GM19238 (cell line): ENCODE data around the gene TRIM65.

Source experiments
- DNase-seq: peaks from one replicate; pipeline ENCODE4 v3.0.0; 2011; ENCODE audit warnings: low spot score; ENCODE audit not compliant: insufficient read length

Gene TRIM65

DNA sequence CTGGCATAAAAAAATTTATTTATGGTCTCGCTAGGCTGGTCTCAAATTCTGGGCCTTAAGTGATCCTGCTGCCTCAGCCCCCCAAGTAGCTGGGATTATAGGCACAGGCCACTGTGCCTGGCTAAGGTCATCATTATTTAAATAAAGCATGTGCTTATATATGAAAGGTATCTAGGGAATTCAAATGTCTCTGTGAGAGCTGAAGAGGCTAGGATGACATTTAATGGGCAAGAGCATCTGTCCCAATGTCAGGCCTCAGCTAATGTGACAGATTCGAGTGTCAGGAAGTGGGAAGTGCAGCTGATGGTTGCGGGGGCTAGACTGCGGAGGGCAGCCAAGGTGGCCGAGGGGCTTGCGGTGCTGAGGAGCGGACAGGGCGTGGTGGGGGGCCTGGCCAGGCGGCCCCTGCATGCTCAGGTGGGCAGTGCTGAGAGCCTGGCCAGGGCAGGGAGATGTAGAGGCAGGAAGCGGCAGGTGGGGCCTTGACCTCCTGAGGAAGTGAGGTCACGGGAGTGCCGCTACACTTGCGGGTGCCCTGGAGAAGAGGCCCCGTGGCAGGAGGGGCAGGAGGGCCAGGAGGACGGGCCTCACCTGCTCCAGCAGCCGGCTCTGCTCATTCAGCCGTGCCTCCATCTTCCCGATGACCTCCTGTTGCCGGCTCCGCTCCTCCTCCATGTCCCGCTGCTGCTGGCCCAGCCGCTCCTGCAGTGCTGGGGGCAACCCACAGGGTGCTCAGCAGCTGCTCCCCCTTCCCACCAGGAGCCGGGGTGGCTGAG, 20.6 kb upstream of the TRIM65 start:
- DNase-seq = no peak

DNA sequence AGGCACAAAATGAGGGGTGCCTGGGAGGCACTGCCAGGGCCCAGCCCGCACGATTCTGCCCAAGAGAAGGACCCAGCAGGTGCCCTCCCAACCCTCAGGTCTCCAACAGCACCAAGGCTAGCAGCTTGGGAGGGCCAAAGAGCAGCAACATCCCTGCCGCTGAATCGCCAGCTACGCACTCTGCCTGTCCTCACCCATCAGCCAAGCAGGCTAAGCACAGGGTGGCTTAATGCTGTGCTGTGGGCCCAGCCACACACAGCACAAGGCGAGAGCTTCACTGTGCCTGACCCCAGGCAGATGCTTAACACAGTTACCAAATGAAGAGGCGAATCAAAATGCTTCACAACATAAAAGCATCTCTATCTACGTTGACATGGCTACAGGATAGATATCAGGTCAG, 18.5 kb upstream of the TRIM65 start:
- no peak for DNase-seq

DNA sequence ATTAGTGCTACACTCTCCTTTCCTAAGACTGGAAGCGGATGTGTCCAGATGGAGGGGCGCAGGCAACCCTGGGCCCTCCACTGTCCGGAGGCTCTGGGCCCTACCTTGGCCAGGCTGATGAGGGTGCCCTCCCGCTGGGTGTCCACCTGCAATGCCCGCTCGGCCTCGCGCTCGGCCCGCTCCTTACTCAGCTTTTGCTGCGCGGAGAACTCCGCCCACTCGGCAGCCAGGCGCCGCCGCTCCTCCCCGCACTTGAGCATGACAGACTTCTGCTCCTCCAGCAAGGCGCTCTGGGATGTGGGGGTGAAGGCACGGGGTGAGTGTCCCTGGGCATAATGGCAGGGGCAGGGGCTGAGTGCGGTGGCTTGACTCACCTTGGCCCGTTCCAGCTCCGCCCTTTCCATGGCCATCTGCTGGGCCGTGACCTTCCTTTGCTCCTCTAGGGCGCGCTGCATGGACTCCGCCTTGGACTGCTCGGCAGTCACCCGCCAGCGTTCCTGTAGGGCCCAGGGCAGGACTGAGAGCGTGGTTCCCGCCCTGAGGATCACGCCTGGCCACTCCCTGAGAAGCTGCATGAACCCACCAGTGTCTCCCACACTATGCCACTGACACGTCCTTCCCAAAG, 18.0 kb upstream of the TRIM65 start:
- DNase-seq = no peak

DNA sequence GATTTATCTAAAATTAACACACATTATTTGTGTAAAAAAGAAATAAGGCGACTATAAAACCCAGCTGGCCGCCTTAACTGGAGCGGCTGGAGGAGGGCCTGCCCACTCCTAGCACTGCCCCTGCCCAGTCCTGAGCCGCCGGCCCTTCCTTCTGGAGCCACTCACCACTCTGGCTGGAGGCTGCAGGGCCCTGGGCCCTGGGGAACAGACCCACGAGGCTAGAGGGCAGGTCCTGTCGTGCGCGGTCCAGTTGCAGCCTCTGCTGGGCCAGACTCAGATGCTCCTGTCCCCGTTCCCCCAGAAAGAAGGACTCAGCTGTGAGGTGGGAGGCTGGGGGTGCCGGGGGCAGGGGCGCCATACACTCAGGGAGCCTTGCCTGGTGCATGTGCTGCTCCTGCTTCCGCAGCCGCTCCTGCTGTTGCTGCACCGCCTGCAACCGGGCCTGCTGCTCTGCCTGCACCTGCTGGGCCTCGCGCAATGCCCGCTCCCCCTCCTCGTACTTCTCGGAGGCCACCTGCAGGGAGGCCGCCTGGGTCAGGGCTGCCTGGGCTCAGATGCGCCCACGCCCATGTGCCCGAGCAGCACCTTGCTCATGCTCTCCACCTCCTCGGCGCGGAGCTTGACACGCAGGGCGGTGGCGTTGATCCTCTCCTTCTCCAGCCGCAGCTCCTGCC, 16.9 kb upstream of the TRIM65 start:
- DNase-seq = no peak

DNA sequence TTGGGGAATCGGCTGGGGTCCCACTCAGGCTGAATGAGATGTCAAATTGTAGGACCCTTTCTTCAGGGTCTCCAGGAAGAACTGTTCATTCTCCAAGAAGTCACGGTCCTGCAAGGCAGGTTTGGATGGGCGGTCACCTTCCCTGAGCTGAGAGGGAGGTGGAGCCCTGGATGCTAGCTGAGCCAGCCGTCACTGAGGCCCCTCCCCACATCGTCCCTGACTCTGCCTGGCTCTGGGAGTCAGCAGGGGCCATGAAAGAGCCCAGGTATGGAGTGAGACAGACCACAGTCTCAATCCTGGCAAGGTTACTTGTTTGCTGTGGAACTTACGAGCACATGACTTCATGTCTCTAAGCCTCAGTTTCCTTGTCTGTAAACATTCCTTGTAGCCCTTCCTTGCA, 13.9 kb upstream of the TRIM65 start:
- no peak for DNase-seq

DNA sequence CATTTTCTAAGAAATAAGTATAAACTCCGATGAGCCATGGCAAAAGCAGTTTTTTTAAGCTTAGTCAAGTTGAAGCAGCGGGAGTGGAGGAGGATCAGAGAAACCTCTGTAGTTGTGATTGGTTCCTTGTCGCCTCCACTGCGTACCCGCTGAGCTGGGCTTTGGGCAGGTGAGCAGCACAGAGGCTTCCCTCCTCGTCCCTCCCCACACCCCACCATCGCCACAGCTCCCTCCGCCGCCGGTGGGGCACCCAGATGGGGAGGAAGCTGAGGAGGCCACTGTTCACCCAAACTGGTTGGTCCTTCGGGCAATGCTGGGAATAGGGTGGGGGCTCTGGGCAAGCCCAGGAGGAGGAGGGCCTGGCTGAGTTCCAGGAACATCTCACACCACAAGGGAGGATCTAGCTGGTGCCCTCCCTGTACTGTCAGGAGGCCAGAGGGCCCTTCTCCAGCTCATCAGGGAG, 13.1 kb upstream of the TRIM65 start:
- no peak for DNase-seq

DNA sequence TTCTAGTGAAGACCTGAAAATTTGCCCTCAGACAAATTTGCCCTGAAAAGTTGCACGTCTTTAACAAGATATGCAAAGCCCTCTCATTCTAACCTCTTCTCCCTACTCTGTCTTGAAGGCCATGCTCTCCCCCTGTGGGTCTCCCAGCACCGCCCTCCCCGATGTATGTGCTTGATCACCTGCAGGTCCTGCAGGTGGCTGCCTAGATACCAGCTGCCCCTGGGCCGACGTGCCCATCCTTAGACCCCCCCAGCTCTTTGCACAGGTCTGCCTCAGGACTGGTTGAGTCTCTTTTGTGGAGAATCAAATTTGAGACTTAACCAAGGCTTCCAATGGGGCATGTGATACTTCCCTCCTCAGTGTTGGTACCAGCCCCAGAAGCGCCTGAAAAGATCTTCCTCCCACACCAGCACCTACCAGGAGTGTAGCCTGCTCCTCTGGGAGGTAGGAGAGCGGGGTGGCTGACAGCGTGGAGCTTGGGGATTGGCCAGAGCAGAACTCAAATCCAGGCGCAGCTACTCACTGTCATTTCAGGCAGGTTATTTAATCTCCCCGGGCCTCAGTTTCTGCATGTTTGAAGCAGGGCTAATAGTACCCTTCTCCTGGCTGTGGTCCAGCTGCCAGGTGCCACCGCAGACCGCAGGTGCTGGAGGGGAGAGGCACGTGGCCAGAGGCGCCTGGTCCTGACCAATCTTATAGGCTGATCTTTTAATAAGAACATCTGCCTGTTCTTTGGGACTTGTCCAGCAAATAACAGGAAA, 12.5 kb upstream of the TRIM65 start:
- no peak for DNase-seq

DNA sequence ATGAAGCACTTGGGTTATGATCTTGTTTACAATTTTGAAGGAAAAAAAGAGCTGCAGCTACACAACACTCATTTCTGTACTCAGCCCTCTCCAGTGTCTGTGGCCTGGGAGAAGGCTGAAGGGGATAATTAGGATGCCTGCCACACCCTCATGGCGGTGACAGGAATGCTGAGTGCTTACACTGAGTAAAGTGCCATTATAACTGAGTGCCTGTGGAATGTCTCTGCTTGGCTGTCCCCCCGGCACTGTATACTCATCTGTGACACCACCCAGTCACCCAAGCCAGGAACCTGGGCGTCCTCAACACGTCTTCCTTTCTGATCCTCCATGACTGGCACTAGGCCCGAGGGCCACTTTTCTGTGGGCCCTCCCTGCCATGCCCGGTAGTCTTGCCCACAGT, 11.4 kb upstream of the TRIM65 start:
- DNase-seq = no peak

DNA sequence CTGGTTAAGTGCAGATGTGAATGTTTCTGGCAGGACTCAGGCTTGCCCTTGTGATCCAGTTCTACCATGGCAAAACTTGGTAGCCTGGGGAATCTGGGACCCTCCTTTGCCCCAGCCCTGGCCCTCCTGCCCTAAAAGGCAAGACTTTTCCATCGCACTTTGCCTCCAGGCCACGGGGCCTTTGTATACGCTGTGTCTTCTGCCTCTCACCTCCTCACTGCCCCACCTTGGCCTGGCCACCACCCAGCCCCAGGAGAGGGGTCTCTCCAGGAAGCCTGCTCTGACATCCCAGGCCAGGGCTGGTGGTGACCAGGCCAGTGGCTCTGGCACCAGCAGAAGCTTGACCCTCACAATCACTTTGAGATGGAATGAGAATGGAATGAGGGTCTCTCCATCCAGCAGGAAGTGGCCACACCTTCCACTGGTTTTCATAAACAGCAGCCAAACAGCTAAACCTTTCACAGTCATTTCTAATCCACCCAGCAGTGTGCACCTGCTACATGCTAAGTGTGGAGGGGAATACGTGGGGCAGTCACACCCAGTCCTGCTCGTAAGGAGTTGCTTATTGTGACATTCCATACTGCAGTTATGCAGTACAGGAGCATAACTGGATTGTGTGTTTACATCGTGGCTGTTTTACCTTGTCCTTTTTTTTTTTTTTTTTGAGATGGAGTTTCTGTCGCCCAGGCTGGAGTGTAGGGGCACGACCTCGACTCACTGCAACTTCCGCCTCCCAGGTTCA, 9.6 kb upstream of the TRIM65 start:
- DNase-seq = no peak

DNA sequence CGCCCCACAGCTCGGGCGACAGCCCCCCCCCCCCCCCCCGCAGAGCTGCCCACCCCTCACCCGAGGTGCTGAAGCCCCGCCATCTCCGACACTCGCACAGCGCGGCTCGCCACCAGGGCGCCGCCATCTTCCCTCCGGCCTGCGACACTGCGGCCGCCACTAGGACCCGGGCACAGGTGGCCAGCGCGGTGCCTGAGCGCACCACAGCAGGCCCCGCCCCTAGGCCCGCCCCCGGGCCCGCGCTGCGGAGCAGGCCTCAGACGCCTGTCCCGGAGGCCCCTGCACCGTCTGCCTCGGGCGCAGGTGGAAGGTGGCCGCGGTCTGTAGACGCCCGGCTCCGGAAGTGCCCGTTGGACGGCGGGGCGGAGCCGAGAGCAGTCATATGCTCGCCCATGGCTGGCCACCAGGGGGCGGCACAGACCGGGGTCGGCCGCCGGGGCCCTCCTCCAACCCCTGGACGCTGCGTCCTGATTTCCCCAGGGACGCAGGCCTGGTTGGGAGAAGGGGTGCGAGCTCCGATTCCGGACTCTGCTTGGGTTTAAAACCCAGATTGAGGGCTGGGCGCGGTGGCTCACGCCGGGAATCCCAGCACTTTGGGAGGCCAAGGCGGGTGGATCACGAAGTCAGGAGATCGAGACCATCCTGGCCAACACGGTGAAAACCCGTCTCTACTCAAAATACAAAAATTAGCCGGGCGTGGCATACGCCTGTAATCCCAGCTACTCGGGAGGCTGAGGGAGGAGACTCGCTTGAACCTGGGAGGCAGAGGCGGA, 8.2 kb upstream of the TRIM65 start, which contains the start of gene MRPL38:
Gene MRPL38, minus strand, starts transcription at position 136 of the 773 bp plus-strand sequence. Its CDS starts 9 bp downstream, at position 127.
- peak; percentile 100 for DNase-seq

DNA sequence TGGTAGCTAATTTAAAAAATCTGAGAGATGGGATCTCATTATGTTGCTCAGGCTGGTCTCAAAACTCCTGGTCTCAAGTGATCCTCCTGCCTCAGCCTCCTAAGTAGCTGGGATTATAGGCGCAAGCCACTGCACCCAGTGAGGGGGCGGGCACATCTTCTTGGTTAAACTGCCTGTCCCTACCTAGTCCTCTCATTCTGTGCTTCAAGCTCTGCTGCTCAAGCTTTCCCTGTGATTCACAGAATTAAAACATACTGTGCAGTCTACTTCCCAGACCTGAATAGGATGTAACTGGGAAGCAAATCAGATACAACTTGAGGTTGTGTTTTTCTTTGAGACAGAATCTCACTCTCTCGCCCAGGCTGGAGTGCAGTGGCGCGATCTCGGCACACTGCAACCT, 5.7 kb upstream of the TRIM65 start:
- no peak for DNase-seq

DNA sequence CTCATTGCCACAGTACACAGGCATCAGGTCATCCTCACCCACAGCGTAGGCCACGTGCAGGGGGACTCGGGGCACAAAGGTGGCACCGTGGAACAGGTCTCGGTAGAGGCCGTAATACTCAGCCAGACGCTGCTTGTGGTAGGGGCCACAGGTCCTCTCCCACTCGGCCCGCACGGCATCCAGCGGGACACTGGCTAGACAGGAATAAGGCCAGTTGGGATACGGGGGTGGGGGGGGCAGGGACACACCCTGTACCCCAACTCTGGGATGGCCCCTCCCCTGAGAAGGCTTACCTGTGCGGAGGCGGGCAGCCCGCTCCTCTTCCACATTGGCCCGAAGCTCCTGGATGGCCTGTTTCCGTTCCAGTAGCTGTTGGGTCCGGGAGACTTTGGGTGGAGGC, 5.0 kb upstream of the TRIM65 start:
- DNase-seq = no peak

DNA sequence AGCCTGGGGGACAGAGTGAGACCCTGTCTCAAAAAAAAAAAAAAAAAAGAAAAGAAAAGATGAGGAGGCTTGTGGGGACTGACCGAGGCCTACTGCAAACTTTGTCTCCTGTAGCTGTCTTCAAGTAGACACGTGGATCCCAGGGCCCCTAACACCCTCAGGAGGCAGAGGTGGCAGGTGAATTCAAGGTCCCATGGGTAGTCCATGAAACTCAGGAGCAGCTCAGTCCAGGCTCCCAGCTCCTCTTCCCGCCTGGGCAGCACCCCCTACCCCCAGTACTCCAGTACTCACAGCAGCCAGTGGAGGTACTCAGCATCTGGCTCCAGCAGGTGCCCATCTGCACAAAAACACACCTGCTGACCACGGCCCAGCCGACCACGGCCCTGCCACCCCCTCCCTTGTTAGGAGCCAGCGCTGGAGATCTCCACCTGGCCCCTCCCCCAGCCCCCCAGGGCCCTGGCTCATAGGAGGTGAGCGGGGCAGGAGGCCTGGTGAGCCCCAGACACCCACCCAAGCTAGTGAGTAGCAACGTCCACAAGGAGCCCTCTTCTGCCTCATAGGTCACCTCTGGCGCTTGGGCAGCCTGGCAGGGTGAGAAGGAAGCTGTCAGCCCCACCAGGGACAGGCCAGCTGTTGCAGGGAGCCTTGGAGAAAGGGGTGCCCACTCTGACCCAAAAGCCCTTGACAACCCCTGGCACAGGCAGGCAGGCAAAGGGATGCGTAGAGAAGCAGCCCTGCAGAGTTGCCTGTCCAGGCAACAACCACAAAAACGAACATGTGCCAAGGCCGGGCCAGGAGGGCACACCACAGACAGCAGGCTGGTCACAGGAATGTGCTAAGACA, 4.2 kb upstream of the TRIM65 start:
- DNase-seq = no peak

DNA sequence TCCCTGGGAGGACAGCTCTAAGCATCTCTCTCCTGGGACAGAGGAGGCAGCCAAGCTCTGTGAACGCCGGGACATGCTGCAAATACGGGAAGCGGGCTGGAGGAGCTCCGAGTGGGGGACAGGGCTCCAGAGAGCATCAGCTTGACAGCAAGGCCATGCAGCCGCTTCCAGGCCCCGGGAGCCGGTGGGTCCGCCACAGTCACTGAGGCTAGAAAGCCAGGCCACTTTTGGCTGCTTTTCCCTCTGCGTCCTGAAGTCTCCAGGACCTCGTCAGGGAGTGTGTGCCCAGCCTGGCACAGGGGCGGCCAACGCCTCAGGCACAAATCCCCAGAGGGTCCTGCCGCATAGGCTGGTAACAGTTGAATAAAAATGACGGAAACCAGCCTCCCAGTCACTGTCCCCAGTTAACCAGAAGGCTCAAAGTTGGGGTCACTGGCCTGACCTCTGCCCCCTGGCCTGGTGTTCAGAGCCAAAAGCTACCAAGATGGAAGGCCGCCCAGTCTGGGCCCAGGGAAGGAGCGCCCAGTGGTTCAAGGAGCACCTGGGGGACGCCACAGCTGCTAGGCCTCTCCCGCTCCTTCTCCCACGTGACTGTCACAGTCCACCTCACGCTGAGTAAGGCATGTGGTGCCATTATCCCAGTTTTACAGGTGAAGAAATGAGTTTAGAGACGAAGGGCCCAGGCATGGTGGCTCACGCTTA, 3.2 kb upstream of the TRIM65 start:
- DNase-seq = no peak

DNA sequence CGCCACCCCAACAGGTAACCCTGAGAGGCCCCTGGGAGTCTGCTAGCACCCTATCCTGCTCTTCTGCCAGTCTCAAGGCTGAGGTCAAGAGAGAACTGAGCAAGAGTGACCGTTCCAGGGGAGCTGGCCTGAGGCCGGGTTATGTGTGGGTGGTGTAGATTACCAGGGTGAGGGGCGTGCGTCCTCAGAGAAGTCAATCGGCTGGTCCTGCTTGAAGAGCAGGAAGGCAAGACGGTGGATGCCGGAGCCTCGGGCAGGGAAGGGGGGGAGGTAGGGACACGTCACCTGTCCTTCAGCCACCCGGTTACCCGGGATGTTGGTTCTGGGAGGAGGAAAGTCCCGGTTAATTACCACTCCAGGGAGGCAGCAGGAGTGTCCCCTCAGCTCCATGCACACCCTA, 2.6 kb upstream of the TRIM65 start:
- DNase-seq = no peak

DNA sequence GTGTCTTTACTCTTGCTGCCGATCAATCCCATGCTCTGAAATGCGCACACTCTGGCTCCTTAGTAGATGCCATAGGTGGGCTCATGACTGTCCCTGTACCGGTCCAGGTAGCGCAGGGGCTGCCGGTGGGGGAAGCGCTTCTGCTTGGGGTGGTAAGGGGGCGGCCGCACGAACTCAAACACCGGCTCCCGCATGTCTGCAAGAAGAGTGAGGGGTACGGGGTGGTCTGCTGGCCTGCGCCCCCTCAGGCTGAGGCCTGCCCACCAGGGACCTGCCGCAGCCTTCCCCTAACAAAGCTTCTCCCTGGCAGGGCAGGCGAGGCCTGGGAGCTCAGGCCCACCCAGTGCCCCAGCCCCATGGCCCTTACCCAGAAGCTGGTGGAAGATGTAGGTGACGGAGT, 2.0 kb upstream of the TRIM65 start:
- DNase-seq = no peak

DNA sequence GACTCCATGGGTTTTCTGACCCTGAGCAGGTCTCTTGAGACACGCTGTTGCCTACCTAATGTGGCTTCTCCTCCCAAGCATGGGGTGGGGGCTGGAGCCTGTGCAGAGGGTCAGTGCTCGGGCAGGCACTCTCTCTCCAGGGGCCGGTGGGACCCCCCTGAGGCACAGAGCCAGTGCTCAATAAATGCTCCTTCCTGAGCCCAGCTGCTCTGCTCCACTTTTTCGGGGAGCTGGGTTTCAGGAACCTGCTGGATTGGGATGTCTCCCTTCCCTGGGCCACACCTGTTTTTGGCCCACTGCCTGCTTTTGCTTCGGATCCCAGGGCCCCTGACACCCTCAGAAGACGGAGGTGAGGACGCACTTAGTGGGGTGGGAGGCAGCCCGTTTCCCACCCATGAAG, 1.3 kb upstream of the TRIM65 start:
- DNase-seq = no peak

DNA sequence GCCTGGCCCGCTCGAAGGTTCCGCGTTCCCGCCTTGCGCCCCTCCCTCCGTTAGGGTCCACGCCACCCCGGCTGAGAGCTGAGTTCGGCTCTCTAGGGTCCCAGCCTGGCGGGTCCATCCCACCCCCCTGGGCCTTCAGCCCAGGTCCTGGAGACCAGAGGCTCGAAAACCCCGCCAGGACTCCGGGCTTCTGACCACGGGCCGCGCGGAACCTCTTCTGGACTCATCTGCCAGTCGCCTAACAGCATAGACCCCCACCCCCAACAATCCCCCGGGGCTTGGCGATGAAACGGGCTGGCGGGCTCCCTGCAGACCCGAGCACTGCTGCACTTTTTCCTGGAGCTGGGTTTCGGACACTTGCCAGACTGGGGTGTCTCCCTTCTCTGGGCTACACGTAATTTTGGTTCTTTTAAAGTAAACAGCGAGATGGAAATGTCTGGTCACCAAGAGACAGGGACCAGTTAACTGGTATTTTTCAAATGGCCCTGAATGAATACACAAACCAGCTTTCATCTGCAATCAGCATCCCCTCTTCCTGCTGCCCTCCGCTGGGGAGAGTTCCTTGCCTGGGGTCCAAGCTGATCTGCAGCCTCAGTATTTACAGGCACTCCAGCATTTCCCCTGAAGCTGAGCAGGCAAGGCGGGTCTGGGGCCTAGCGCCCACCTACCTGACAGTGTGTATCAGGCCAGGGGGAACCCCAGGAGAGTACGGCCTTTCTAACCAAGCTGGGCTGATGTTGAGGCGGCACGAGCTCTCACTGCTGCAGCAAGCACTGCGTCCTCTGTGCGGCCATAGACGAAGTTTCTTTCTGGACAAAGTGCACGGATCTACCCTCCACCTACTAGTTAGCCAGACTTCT, 639 bp upstream of the TRIM65 start:
- DNase-seq = no peak
